Measurements from ENCODE around the gene CCDC43.
"Not testable (repeated sequence)": the region's sequence is repeated elsewhere in the genome, so short reads cannot be mapped to it uniquely, and the experiment has no call there.

CCDC43 gene

GRCh38 chr17:44689477-44690217 lies at the start of gene CCDC43:
TSS of gene CCDC43 (minus strand) at chr17:44689776. CDS start at chr17:44689753, 23 bp downstream.
- no peak for DNase-seq

GRCh38 chr17:44738214-44738906 lies 48.8 kb upstream of the CCDC43 start:
- no peak for DNase-seq

GRCh38 chr17:44736551-44737240 lies 47.1 kb upstream of the CCDC43 start:
- DNase-seq, result no peak

GRCh38 chr17:44734272-44734671 lies 44.7 kb upstream of the CCDC43 start:
- no peak for DNase-seq

GRCh38 chr17:44733753-44734152 lies 44.2 kb upstream of the CCDC43 start:
- no peak for DNase-seq

GRCh38 chr17:44726121-44726520 lies 36.5 kb upstream of the CCDC43 start:
- DNase-seq, result not testable (repeated sequence)

- DNase-seq, result no peak
Measured at GRCh38 chr17:44722254-44722653, 32.7 kb upstream of the CCDC43 start.

- DNase-seq, result no peak
Measured at GRCh38 chr17:44719444-44719843, 29.9 kb upstream of the CCDC43 start.

- DNase-seq, result peak; percentile 93
Measured at GRCh38 chr17:44708401-44709263, 19.1 kb upstream of the CCDC43 start, which contains the start of gene DBF4B. TSS of gene DBF4B (plus strand) at chr17:44708665. CDS start at chr17:44708821, 156 bp downstream.

- no peak for DNase-seq
Measured at GRCh38 chr17:44707755-44708400, 18.3 kb upstream of the CCDC43 start.

- not testable (repeated sequence) for DNase-seq
Measured at GRCh38 chr17:44700288-44700687, 10.7 kb upstream of the CCDC43 start.

GRCh38 chr17:44693609-44694008 lies 4.0 kb upstream of the CCDC43 start:
- no peak for DNase-seq

- DNase-seq, result not testable (repeated sequence)
Measured at GRCh38 chr17:44690746-44691306, 1.2 kb upstream of the CCDC43 start.

- DNase-seq, result no peak
Measured at GRCh38 chr17:44688675-44689476, 700 bp downstream of the CCDC43 start.

- DNase-seq, result no peak
Measured at GRCh38 chr17:44688200-44688599, 1.4 kb downstream of the CCDC43 start.

- DNase-seq, result no peak
Measured at GRCh38 chr17:44687756-44688155, 1.8 kb downstream of the CCDC43 start.

GRCh38 chr17:44683303-44683702 lies 6.3 kb downstream of the CCDC43 start:
- DNase-seq, result not testable (repeated sequence)

GRCh38 chr17:44677136-44677535 lies 12.4 kb downstream of the CCDC43 start:
- DNase-seq, result no peak

GRCh38 chr17:44673893-44674292 lies 15.7 kb downstream of the CCDC43 start:
- DNase-seq, result no peak

- no peak for DNase-seq
Measured at GRCh38 chr17:44672479-44673093, 17.0 kb downstream of the CCDC43 start.
